Measurements from ENCODE around the gene AMOT. TPM values are rescaled to one million over a fixed set of nuclear protein-coding genes. Genes with fewer than 3 reads are reported as not detected.

The AMOT gene
- total and polyA plus RNA-seq, 4 donors = 1.1 to 2.6 (median 1.9) TPM

- Histone ChIP-seq H3K4me3 (ENCODE audit: low read depth in 1 of 3, low read length in 3 of 3) (no peak overlapping the region), H3K9ac (ENCODE audit: low read depth in 1 of 2, low read length in 2 of 2) (no peak overlapping the region), H3K27me3 (ENCODE audit: control insufficient read depth in 4 of 4, insufficient read depth in 4 of 4, low read length in 3 of 4) (peaks cover 0 to 2% (median 0%) of the 10 kb centered on the region in 4 donors), H3K36me3 (ENCODE audit: control insufficient read depth in 4 of 4, insufficient read depth in 3 of 4, low read depth in 1 of 4, low read length in 3 of 4) (no peaks in the 10 kb centered on the region), H3K4me1 (ENCODE audit: control insufficient read depth in 4 of 4, insufficient read depth in 4 of 4, low read length in 3 of 4) (no peaks in the 10 kb centered on the region), H3K27ac (ENCODE audit: low read depth in 1 of 2, low read length in 2 of 2) (no peak overlapping the region), H3K9me3 (ENCODE audit: control insufficient read depth in 4 of 4, low read length in 3 of 4) (no peaks in the 10 kb centered on the region)
- no peak for DNase-seq (ENCODE audit: low spot score)
- TF ChIP-seq YY1 (IDR thresholded peaks at IDR 0.05) (no peak), ZBTB33 (IDR thresholded peaks at IDR 0.05) (no peak), GABPA (IDR thresholded peaks at IDR 0.05 in 1 of 2, conservative IDR thresholded peaks at IDR 0.05 in 1 of 2) (no peak), EGR1 (IDR thresholded peaks at IDR 0.05; ENCODE audit: low read depth in 2 of 2) (no peak), CTCF (IDR thresholded peaks at IDR 0.05; ENCODE audit: low read depth, low read length, missing input control) (no peak), HNF4G (IDR thresholded peaks at IDR 0.05) (no peak), RAD21 (IDR thresholded peaks at IDR 0.05) (no peak), MAX (IDR thresholded peaks at IDR 0.05) (no peak)
- 64% methylated on average over 2 of the region's 2 CpGs for WGBS
These were observed 6.2 kb upstream of the AMOT start for GRCh38 chrX:112846782-112847181.

GRCh38 chrX:112846187-112846586 lies 5.6 kb upstream of the AMOT start:
- peaks cover 0 to 2% (median 0%) of the 10 kb centered on the region in 4 donors for H3K27me3 ChIP-seq (ENCODE audit: control insufficient read depth in 4 of 4, insufficient read depth in 4 of 4, low read length in 3 of 4)
- WGBS = 68% methylated on average over 4 of the region's 4 CpGs
- no peak for TF ChIP-seq MAX (IDR thresholded peaks at IDR 0.05)
- no peak for TF ChIP-seq HNF4G (IDR thresholded peaks at IDR 0.05)
- no peak for TF ChIP-seq ATF3 (IDR thresholded peaks at IDR 0.05)
- no peak for TF ChIP-seq CTCF (IDR thresholded peaks at IDR 0.05; ENCODE audit: low read depth, low read length, missing input control)
- TF ChIP-seq ZBTB33 (IDR thresholded peaks at IDR 0.05) = no peak
- no peak for TF ChIP-seq HNF4A (conservative IDR thresholded peaks at IDR 0.05)
- no peak for TF ChIP-seq GABPA (IDR thresholded peaks at IDR 0.05 in 1 of 2, conservative IDR thresholded peaks at IDR 0.05 in 1 of 2)
- no peak for TF ChIP-seq JUND (IDR thresholded peaks at IDR 0.05)
- no peak for TF ChIP-seq RAD21 (IDR thresholded peaks at IDR 0.05)
- no peak for TF ChIP-seq TAF1 (conservative IDR thresholded peaks at IDR 0.05)
- no peak for TF ChIP-seq RXRA (IDR thresholded peaks at IDR 0.05)
- TF ChIP-seq REST (IDR thresholded peaks at IDR 0.05) = no peak
- TF ChIP-seq YY1 (IDR thresholded peaks at IDR 0.05) = no peak
- no peak for TF ChIP-seq NR2F2 (IDR thresholded peaks at IDR 0.05)
- no peak for TF ChIP-seq SP1 (IDR thresholded peaks at IDR 0.05)
- no peak for TF ChIP-seq FOXA2 (IDR thresholded peaks at IDR 0.05)
- no peak for TF ChIP-seq EGR1 (IDR thresholded peaks at IDR 0.05; ENCODE audit: low read depth in 2 of 2)
- no peak overlapping the region for H3K27ac ChIP-seq (ENCODE audit: low read depth in 1 of 2, low read length in 2 of 2)
- no peaks in the 10 kb centered on the region for H3K9me3 ChIP-seq (ENCODE audit: control insufficient read depth in 4 of 4, low read length in 3 of 4)
- no peak for DNase-seq (ENCODE audit: low spot score)
- no peaks in the 10 kb centered on the region for H3K36me3 ChIP-seq (ENCODE audit: control insufficient read depth in 4 of 4, insufficient read depth in 3 of 4, low read depth in 1 of 4, low read length in 3 of 4)
- H3K4me1 ChIP-seq (ENCODE audit: control insufficient read depth in 4 of 4, insufficient read depth in 4 of 4, low read length in 3 of 4) = no peaks in the 10 kb centered on the region
- H3K4me3 ChIP-seq (ENCODE audit: low read depth in 1 of 3, low read length in 3 of 3) = no peak overlapping the region
- no peak overlapping the region for H3K9ac ChIP-seq (ENCODE audit: low read depth in 1 of 2, low read length in 2 of 2)

All from liver (tissue), 9 donors.